ENCODE measurements around the gene GALNT16. TPM values are rescaled to one million over a fixed set of nuclear protein-coding genes. Genes with fewer than 3 reads are reported as not detected.
A peak's percentile ranks its signal among the peaks of the same experiment; 100 is the strongest.

The GALNT16 gene
- total RNA-seq, 1 donor from 2014 or later: 8.2 TPM

DNA sequence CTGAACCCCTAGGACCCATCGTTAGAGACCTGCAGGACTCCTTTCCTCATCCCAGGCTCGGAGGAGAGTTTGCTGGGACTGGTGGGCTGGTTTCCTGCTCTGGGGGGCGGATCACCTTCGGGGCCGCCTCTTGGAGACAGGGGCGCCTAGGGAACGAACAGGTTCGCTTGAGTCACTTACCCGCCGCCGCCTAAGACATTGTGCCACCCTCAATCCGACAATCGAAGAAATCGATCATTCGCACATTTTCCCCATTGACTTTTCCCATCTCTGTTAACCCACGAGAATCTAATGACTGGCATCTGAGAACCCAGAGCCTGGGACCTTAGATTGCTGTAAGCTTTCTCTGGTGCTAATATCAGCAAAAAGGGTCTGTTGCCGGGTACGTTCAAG, 138.9 kb downstream of the GALNT16 start:
- Mint-ChIP-seq H3K4me3 (peak overlapping the region; percentile 96), H3K4me1 (peaks cover 49% of the 10 kb centered on the region), H3K27me3 (ENCODE audit: low read depth) (no peaks in the 10 kb centered on the region), H3K36me3 (peaks cover 12% of the 10 kb centered on the region), H3K27ac (peak overlapping the region; percentile 99), H3K9me3 (no peaks in the 10 kb centered on the region)
- TF ChIP-seq, protein P1, sequence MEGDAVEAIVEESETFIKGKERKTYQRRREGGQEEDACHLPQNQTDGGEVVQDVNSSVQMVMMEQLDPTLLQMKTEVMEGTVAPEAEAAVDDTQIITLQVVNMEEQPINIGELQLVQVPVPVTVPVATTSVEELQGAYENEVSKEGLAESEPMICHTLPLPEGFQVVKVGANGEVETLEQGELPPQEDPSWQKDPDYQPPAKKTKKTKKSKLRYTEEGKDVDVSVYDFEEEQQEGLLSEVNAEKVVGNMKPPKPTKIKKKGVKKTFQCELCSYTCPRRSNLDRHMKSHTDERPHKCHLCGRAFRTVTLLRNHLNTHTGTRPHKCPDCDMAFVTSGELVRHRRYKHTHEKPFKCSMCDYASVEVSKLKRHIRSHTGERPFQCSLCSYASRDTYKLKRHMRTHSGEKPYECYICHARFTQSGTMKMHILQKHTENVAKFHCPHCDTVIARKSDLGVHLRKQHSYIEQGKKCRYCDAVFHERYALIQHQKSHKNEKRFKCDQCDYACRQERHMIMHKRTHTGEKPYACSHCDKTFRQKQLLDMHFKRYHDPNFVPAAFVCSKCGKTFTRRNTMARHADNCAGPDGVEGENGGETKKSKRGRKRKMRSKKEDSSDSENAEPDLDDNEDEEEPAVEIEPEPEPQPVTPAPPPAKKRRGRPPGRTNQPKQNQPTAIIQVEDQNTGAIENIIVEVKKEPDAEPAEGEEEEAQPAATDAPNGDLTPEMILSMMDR (IDR thresholded peaks at IDR 0.05; ENCODE audit: unreplicated experiment): no peak
- DNase-seq (ENCODE audit: low spot score in 2 of 2, unreplicated experiment in 2 of 2): no peak

DNA sequence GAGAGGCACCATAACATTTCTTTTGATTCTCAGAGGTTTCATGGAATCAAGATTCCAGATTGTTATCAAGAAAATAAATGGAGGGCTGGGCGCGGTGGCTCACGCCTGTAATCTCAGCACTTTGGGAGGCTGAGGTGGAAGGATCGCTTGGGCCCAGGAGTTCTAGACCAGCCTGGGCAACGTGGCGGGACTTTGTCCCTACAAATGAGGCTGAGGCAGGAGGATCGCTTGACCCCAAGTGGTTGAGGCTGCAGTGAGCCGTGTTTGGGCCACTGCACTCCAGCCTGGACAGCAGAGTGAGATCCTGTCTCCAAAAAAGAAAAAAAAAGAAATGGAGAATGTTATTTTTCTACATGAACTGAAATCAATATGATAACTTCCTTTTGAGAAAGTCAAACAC, 139.8 kb downstream of the GALNT16 start:
- no peak for DNase-seq (ENCODE audit: low spot score in 2 of 2, unreplicated experiment in 2 of 2)
- TF ChIP-seq, protein P1 (IDR thresholded peaks at IDR 0.05; ENCODE audit: unreplicated experiment): no peak
- peak overlapping the region; percentile 96 for H3K4me3 Mint-ChIP-seq
- peaks cover 49% of the 10 kb centered on the region for H3K4me1 Mint-ChIP-seq
- no peaks in the 10 kb centered on the region for H3K27me3 Mint-ChIP-seq (ENCODE audit: low read depth)
- no peaks in the 10 kb centered on the region for H3K9me3 Mint-ChIP-seq
- H3K27ac Mint-ChIP-seq: peak overlapping the region; percentile 34
- peaks cover 9% of the 10 kb centered on the region for H3K36me3 Mint-ChIP-seq

DNA sequence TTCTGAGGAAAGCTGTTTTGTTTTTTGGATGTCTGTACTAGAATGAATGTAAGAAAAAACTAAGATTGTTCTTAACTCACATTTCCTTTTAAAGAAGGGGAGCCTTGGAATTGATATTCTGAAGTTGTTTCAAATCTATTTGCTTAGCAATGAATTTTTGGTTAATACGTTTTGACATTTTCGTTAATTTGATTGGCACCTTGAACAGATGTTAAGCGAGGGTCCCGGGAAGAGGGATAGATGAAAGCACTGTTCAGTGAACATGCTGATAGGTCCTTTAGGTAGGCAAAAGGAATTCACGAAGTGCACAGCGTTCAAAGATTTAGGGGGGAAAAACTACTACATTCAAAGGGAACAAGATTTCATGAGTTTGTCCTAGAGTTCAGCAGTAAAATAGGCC, 140.2 kb downstream of the GALNT16 start:
- H3K4me1 Mint-ChIP-seq: peaks cover 49% of the 10 kb centered on the region

DNA sequence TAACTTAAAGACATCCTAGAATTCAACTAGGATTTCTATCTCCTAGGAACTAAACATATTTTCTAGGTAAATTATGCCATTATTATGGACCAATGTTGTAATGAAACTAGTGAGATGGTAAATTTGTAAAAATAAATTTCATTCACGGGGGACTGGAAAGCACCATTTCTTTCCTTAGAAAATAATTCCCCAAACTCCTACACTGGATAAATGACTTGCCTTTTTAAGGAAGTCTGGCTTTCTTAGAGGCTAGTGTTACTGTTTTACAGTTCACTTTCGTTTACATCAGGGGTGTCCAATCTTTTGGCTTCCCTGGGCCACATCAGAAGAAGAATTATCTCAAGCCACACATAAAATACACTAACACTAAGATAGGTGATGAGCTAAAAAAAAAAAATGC, 141.9 kb downstream of the GALNT16 start:
- no peak for DNase-seq (ENCODE audit: low spot score in 2 of 2, unreplicated experiment in 2 of 2)
- no peak overlapping the region for H3K4me3 Mint-ChIP-seq
- H3K27me3 Mint-ChIP-seq (ENCODE audit: low read depth): no peaks in the 10 kb centered on the region
- TF ChIP-seq, protein P1 (IDR thresholded peaks at IDR 0.05; ENCODE audit: unreplicated experiment): no peak
- H3K4me1 Mint-ChIP-seq: peaks cover 40% of the 10 kb centered on the region
- H3K36me3 Mint-ChIP-seq: peaks cover 3% of the 10 kb centered on the region
- no peaks in the 10 kb centered on the region for H3K9me3 Mint-ChIP-seq
- H3K27ac Mint-ChIP-seq: no peak overlapping the region

More for the DNA sequence above, 140.2 kb downstream of the GALNT16 start:
- Mint-ChIP-seq H3K27me3 (ENCODE audit: low read depth) (no peaks in the 10 kb centered on the region), H3K36me3 (peaks cover 7% of the 10 kb centered on the region), H3K27ac (peak overlapping the region; percentile 51), H3K9me3 (no peaks in the 10 kb centered on the region), H3K4me3 (peak overlapping the region; percentile 96)
- DNase-seq (ENCODE audit: low spot score in 2 of 2, unreplicated experiment in 2 of 2): no peak
- TF ChIP-seq, protein P1 (IDR thresholded peaks at IDR 0.05; ENCODE audit: unreplicated experiment): no peak

DNA sequence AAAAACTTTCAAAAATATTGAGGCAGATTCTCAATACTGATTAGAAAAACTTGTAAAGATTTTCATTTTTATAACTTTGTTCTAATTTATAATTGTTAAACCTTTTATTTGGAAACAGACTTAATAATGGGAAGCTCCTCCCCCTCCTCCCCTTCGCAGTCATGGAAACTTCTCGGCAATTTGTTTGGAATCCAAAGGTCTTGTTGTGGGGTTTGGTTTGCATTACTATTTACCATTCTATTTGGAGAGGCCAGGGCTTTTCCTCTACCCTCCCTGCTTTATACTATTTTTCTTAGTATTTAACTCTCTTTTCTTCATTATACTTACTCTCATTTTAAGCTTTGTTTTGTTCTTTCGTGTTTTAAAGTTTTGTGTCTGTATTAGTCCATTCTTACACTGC, 144.5 kb downstream of the GALNT16 start:
- no peaks in the 10 kb centered on the region for H3K9me3 Mint-ChIP-seq
- no peaks in the 10 kb centered on the region for H3K27me3 Mint-ChIP-seq (ENCODE audit: low read depth)
- H3K4me1 Mint-ChIP-seq: peaks cover 29% of the 10 kb centered on the region
- H3K36me3 Mint-ChIP-seq: peaks cover 3% of the 10 kb centered on the region
- no peak overlapping the region for H3K27ac Mint-ChIP-seq
- DNase-seq (ENCODE audit: low spot score in 2 of 2, unreplicated experiment in 2 of 2): no peak
- H3K4me3 Mint-ChIP-seq: no peak overlapping the region
- TF ChIP-seq, protein P1 (IDR thresholded peaks at IDR 0.05; ENCODE audit: unreplicated experiment): no peak

DNA sequence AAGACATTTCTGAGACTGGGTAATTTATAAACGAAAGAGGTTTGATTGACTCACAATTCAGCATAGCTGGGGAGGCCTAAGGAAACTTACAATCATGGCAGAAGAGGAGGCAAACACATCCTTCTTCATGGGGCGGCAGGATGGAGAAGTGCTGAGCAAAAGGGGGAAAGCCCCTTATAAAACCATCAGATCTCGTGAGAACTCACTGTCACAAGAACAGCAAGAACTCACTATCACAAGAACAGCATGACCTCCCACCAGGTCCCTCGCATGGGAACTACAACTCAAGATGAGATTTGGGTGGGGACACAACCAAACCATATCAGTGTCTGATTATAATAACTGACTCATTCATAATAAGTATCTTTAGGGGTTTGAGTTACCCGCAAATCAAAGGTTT, 144.9 kb downstream of the GALNT16 start:
- peaks cover 3% of the 10 kb centered on the region for H3K36me3 Mint-ChIP-seq
- H3K27ac Mint-ChIP-seq: no peak overlapping the region
- no peaks in the 10 kb centered on the region for H3K9me3 Mint-ChIP-seq
- DNase-seq (ENCODE audit: low spot score in 2 of 2, unreplicated experiment in 2 of 2): no peak
- TF ChIP-seq, protein P1 (IDR thresholded peaks at IDR 0.05; ENCODE audit: unreplicated experiment): no peak
- peaks cover 25% of the 10 kb centered on the region for H3K4me1 Mint-ChIP-seq
- H3K4me3 Mint-ChIP-seq: no peak overlapping the region
- H3K27me3 Mint-ChIP-seq (ENCODE audit: low read depth): no peaks in the 10 kb centered on the region
